NCI-H524 treated with DMSO at 0.1 percent for 48 hours (cell line): ENCODE results near the gene ADAMTS8.
"Not testable (repeated sequence)": the region's sequence is repeated elsewhere in the genome, so short reads cannot be mapped to it uniquely, and the experiment has no call there.

Experiments used
- DNase-seq: peaks from one replicate; lab custom pipeline; 2025; lab: John Stamatoyannopoulos, UW

ADAMTS8 gene

DNA sequence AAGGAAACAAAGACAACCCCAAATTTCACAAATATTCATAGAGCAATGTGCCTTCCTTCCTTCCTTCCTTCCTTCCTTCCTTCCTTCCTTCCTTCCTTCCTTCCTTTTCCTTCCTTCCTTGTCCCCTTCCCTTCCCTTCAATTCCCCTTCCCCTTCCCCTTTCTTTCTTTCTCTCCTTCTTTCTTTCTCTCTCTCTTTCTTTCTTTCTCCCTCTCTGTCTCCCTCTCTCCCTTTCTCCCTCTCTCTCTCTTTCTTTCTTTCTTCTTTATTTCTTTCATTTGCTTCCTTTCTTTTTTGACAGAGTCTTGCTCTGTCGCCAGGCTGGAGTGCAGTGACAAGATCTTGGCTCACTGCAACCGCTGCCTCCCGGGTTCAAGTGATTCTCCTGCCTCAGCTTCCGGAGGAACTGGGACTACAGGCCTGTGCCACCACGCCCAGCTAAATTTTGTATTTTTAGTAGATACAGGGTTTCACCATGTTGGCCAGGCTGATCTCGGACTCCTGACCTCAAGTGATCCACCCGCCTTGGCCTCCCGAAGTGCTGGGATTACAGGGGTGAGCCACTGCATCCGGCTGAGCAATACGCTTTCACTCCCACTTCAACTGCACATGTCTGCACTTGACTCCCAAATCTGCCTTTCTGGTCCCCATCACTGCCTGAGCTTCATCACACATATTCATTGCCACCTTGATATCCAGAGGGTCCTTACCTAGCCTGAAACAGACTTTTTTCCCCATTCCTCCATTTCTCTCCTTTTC lies 10.2 kb upstream of the ADAMTS8 start:
- DNase-seq = not testable (repeated sequence)

DNA sequence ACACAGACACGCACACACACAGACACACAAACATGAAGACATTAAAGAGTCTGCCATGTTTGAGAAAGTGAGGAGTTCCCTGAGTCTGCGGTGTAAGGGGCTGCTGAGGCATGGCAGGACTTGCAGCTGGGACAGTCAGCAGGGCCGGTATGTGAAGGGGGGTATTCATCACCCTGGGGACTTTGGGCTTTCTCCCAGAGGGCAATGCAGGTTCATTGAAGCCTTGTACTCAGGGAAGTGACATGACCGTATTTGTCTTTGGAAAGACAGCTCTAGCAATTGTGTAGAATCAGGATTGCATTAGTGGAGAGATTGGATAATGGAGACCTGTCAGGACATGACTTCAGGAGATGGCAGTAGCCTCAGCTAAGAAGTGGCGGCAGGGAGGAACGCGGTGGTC lies 9.4 kb upstream of the ADAMTS8 start:
- DNase-seq = no peak

DNA sequence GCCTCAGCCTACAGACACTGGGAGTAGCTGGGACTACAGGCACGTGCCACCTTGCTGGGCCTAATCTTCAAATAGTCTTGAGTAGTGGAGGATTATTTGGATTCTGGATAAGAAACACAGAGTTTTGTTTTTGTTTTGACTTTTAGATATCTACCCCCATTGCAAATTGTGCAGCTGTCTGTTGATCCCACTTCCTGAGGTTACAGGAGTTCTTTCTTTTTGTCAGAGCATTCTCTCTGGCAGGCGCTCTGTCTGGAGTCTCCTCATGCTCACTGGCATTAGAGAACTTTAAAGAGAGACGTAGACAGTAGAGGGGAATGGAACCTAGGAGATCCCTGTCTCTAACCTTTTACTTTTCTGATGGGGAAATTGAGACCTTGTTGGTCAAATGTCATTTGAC lies 7.8 kb upstream of the ADAMTS8 start:
- no peak for DNase-seq

DNA sequence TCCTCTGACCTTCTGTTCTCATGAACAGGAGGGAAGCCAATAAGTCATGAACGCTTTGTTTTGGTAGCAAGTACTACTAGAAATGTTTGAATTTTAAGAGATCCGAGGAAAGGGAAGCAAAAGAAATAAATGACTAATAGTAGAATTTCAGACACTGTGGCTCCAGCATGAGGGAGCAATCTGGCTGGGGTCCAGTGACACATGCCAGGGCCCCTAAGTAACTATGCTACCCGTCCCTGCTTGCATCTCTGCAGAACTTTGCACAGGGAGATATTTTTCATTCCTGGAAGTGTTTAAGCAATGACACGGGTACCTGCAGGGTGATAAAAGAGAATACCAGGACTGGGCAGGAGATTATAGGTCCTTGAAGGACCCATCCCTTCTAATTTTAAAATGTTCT lies 7.3 kb upstream of the ADAMTS8 start:
- no peak for DNase-seq

DNA sequence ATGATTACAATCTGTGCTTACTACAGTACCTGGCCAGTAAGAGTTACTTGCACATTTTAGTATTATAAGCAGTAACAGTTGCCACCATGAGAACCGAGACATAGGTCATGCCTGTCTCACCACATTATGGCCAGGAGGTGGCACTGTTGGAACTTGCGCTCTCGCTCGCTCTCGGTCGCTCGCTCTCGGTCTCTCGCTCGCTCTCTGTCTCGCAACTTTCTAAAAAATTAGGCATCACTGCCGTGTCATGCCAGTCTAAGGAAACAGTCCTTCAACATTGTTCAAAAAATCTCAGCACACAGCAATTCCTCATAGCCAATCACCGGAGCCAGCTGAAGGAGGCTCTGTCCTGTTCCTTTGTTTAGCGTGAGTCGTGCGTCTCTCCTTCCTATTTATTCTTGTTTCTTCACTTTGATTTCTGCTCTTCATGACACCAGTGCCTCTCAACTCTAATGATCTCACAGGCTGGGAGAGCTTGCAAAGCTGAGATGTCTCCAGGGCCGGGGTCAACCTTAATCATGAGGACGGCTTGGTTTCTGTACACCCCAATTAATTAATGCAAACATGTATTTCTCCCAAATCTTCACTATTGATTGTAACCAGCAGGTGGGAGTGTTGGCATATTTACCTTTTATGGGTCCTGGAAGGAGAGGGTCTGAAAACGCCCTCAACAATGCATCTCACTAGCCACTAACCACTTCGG lies 6.3 kb upstream of the ADAMTS8 start:
- peak; percentile 32 for DNase-seq

DNA sequence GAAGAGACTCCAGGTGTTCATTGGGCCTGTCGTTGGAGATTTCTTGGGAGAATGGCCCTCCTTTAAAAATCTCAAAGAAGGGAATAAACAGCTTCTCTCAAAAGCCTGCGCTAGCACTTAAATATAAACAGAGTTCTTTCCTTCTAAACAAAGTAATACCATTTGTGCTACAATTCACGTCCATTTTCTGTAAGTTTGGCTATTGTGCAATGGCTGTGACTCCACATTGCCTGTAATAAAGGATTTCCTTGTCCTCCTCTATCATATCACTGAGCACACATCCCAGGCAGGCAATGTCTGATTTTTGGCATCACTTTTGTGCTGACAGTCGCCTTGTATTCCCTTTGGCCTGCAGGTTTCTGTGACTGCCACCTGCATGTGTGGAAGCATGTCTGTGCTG lies 4.9 kb upstream of the ADAMTS8 start:
- DNase-seq = no peak

DNA sequence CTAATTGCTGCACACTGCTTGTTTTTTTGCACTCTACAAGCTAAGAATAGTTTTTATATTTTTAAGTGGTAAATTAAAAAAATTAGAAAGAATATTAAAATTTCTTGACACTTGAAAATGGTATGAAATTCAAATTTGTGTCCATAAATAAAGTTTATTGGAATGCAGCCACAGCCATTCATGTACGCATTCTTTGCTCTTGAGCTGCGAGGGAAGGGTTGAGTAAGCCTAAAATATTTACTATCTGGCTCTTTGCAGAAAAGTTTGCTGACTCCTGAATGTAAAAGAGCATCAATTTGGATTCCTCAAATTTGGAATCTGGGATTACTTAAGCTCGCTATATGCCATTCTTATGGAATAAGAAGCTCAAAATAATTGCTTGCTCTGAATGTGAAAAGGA lies 3.4 kb upstream of the ADAMTS8 start:
- DNase-seq = no peak

DNA sequence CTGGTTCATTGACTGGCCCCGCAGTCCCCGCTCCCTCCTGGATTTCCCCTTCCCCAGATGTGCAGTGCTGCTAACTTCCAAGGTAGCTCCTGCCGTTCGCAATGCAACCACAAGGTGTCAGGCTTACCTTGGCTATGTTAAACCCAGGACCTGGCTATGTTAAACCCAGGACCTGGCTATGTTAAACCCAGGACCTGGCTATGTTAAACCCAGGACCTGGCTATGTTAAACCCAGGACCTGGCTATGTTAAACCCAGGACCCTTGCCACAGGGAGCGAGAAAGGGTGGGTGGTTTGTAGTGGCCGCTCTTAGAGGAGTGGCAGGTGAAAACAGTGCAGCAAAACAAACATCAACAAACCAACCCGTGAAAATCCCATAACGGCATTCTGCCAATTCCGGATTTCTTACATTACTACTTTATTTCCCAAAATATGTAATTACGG lies 2.9 kb upstream of the ADAMTS8 start:
- DNase-seq = no peak

DNA sequence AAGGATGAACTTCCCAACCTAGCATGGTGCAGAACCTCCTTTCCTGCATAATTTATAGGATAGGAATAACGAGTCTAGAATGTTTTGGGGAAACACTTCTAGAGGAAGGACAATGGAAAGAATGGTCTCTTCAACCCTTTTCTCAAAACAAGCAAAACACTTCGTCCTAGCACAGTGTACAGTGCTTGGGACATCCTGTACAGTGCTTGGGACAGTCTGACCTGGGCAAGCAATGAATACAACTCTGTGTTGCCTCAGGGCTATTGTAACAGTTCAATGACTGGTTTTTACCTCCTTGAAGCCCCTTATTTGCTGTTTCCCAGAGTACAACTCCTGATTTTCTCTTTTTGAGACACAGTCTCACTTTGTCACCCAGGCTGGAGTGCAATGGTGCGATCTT lies 1.6 kb upstream of the ADAMTS8 start:
- no peak for DNase-seq

DNA sequence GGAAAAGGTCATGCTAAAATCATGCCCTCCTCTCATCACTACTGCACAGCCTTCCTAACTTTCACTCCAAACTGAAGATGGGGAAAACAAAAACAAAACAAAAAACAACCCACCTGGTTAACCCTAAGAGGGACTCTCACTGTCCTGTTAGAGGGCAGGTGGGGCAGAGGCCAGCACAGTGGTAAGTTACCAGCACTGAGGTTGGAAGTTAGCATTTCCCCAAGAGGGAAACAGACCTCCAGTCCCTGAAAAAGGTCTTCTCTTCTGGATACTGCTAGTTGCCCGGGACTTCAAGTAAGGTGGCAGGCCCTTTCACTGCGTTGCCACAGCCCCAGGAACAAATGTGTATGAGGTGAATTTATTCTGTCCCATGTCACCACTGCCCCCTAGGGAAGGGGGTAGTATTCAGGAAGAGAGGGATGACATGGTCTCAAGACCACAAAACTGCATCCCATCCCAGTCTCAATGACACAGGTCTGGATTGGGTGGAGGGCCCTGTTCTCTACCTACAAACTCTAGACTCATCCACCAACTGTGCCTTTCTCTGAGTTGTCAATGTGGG lies 792 bp upstream of the ADAMTS8 start:
- DNase-seq = no peak

DNA sequence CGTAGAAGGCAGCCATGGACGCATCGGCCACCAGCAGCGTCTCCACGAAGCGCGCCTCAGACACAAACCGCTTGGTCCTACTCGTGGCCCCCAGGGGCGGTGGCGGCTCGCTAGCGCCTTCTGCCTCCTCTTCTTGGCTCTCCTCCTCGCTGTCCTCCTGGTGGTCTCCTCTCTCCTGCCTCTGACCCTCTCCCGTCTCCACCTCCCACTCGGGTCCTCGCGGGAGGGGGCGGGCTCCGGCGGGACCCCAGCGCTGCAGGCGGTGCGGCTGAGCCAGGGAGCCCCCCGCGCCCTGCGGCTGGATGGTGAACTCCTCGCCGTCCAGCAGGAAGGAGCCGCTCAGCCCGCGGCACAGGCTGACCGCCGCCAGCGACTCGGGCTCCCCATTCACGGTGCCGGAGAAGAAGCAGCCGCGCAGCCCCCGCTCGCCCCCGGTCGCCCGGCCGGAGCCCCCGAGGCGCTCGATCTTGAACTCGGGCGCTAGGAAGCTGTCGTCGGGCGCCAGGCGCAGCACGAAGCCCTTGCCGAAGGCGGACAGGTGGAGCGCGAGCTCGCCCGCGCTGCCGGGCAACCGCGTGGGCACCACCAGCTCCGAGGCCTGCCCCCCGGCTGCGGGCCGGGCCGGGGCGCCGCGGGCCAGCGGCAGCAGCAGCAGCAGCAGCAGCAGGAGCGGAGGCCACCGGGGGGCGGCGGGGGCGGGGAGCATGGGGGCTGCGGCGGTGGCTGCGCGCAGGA lies 661 bp downstream of the ADAMTS8 start:
- DNase-seq = no peak

DNA sequence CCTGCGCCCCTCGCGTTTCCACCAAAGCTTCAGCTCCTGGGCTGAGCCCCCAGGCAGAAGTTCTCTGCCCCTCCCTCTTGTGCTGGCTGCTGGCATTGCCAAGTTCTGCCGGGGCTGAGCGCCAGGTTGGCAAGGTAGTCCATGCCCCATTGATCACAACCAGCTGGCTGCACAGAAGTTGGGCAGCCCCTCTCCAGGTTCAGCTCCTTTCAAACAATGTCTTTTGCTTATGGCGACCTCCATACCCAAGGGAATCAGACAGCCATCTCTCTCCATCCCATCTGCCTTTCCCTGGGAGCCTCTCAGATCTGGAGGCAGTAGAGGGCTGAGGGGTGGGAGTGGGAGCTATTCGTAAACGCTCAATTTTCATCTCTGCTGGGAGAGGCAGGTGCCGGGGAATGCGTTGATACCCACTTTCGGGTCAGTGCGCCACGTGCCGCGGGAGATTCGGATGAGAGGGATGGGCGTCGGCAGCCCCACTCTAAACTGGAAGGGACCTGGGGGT lies 1.5 kb downstream of the ADAMTS8 start:
- no peak for DNase-seq

DNA sequence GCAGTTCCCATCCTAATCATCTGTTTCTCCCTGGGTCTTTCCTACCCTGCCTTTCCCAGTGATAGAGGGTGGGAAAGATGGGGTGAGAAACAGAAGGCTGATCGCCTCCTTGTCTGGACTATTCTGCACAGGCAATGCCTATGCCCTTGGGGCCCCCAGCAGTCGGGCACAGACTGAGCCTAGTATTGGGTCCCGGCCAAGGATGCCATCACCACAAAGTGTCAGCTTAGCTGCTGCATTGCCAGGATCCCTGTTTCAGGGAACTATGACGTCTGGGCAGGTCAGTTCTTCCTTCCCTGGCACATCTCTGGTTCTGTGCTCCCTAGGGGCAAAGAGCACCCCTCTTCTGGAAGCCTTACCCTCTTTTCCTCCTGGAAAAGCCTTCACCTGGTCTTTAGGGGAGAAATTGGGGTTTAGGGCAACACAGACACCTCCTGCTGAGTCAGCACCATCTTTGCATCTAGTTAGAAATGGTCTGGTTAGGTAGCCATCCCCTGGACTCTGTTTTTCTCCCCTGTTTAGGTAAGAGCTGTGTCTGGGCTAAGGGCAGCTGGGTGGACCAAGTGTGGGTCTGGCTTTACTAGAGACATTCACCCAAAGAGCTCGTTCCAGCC lies 2.1 kb downstream of the ADAMTS8 start:
- DNase-seq = no peak

DNA sequence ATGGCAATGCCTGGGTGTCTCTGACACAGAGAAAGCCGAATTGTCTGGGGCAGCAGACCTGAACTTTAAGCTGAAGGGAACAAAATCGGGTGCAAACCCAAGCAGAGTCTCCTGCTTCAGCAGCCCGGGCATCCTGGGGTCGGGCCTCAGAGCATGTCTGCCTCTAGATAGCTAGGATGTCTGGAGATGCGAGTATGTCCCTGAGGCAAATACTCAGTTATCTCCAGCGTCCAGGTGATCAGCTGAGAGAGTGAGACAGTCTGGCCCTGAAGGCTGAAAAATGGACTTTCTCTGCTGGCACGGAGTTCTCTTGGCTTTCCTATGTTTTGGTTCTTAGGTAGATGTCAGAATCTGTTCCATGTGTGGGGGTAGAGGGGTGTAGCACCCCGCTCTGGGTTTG lies 3.3 kb downstream of the ADAMTS8 start:
- no peak for DNase-seq

DNA sequence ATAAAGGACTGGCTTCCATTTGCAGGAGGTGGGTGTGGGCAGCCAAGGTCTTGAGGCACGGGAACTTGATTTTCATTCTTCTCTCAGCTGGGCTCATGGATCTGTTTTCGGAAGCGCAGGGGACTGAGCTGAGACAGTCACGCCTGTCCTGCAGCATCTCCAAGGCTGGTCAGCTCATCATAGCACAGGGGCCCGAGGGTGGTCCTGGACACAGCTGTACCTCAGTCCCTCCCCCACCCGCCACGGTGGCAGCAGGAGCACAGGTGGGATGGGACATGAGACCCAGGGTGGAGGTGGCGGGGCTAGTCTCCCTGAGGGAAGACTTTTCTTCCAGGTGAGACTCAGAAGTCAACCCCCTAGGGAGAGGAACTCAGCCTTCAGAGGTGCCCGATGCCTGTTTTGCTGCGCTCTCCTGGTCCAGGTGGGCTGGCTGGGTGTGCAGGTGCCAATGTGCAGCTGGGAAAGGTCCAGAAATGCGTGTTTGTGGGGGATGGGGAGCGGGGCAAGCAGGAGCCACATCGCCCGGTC lies 3.7 kb downstream of the ADAMTS8 start:
- DNase-seq = no peak

DNA sequence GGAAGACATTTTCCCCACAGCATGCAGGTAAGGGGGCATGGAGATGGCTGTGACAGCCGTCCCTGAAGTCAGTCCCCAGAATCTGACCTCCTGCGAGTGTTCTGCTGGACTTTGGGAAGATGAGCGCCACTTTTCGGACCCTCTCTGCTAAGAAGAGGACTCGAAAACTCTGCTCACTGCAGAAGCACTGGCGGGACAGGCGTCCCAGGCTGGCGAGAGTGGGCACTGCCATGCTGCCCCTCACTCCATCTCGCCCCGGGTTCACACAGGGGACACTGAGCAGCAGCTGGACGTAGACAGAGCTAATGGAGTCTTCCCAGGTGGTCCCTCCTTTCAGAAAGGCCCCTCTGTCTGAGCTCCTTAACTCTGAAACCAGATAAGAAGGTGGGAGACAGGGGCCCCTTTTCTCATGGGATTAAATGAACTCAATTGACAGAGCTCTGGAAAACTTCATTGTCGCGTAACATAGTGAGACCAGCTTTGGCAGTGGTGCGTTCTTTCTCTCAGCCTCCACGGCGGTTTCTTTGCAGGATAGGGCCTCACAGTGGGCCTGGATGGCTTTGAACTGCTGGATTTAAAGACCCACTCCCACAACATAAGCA lies 4.8 kb downstream of the ADAMTS8 start:
- no peak for DNase-seq

DNA sequence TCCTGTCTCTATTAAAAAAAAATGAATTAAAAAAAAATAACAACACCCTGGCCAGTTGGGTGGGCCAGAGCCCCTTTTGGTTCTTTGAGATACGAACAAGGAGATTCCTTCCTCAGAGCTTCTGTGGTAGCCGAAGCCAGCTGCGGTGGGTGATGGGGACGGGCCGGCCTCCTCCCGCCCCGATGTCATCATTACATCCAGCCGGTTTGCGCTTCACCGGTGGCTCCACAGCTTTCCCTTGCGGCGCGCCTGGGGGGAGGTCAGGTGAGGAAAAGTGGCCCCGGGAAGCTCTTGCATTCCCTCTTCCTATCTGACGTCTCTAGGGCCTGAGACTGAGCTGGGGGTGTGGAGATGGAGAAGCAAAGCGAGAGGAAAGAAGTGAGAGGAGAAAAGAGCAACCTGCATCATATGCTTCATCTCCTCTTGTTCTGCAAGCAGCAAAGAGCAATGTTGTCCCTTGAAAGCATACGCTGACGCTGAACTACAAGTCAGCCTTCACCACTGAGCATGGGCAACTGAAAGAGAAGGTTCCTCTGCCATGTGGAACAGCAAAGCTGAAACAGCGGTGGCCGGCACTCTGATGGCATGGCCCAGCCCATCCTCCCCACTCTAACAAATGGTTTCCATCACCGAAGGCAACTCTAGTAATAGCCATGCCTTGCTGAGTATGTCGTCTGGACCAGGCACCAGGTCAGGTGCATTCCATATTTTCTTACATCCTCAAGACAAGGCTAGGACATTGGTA lies 6.0 kb downstream of the ADAMTS8 start:
- DNase-seq = no peak

DNA sequence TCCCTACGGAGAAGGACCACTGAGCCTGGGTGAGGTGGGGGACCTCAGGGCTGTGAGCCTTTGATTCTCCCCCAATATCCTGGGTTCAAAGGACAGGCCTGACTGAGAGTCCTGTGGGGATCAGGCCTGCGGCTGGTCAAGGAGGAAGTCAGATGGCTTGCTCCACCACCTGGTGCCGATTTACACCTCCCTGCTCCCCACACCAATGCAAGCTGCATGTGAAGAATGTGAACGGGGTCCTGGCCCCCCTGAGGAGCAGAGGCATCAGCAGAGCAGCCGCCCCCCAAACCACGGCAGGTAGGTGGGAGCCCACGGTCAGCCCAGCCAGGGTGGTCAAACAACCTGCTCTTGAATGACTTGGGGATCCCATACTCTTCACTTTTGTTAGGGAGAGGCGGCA lies 6.7 kb downstream of the ADAMTS8 start:
- DNase-seq = no peak

DNA sequence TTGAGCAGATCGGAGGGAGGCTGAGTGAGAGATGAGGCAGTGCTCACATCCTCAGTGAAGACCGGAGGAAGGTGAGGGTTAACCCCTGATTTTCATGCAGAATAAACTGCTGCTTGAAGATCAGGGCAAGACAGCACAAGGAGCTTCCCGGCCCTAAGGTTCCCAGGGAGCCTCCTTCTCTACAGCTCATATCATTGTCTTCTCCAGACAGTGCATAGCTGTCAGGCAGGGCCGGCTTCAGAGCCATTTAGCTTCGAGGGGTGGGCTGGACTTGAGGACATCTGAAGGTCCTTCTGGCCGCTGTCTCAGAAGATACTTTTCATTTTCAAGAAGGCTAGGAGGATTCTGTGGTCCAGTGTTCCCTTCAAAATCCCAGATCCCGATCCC lies 7.2 kb downstream of the ADAMTS8 start:
- DNase-seq = no peak

DNA sequence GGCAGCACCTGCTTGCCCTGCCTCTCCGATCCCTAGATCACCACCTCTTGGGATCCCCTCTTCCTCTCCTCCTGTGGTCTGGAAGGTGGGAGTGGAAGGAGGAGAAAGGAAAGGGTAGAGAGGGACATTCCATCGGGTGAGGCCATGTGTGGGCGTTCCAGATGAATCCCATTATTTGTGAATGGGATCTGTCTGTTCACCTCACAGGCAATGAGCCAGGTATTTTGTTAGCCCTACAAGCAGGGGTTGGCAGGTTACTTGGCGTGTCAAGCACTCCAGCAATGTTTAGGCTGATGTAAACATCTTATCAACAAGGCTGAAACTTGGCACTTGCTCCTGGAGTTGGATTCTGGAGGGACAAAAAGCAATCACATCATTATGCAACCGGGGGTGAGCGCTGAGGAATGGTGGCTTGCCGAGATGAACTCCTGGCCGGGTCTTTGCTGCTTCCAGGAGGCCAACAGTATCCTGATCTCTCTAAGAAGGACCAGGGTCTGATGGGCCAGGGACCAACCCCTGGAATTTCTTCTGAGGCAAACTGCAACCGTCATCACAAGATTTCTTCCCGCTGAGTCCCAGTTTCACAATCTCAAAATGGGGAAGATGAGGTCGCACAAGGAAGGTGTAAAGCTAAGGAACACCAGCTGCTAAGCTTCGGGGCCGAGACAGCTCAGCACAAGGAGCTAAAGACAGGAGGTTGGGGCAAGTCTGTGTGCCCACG lies 7.8 kb downstream of the ADAMTS8 start:
- DNase-seq = no peak
